ENCODE measurements around the gene AFAP1. TPM values are rescaled to one million over a fixed set of nuclear protein-coding genes. Genes with fewer than 3 reads are reported as not detected.

Gene AFAP1
- total RNA-seq, 1 donor from 2014 or later, result 6.7 TPM

- Mint-ChIP-seq H3K4me1 (peaks cover 43% of the 10 kb centered on the region), H3K36me3 (peaks cover 15% of the 10 kb centered on the region), H3K27ac (peak overlapping the region; percentile 84), H3K4me3 (no peak overlapping the region), H3K27me3 (ENCODE audit: insufficient read depth, low read depth) (peaks cover 2% of the 10 kb centered on the region), H3K9me3 (no peaks in the 10 kb centered on the region)
- Histone ChIP-seq H3F3A (ENCODE audit: low read depth) (no peaks in the 10 kb centered on the region), H3K36me3 (no peaks in the 10 kb centered on the region), H3K9ac (no peak overlapping the region), H3K4me1 (peaks cover 4% of the 10 kb centered on the region), H3K79me2 (ENCODE audit: low read depth) (no peaks in the 10 kb centered on the region), H3K9me3 (ENCODE audit: low read depth) (no peaks in the 10 kb centered on the region), H3K4me3 (no peak overlapping the region), H3K27me3 (no peaks in the 10 kb centered on the region), H2AFZ (replicated peaks) (no peak overlapping the region), H4K20me1 (ENCODE audit: low read depth) (no peaks in the 10 kb centered on the region), H3K27ac (no peak overlapping the region), H3K4me2 (no peak overlapping the region)
- no peak for DNase-seq (ENCODE audit: low spot score)
- TF ChIP-seq EZH2 (IDR thresholded peaks at IDR 0.05) (no peak), CTCF (IDR thresholded peaks at IDR 0.05) (no peak), EZH2phosphoT487 (IDR thresholded peaks at IDR 0.05) (no peak)
Observed at GRCh38 chr4:7769396-7770223, 170.1 kb downstream of the AFAP1 start.

GRCh38 chr4:7768736-7769135 is 170.9 kb downstream of the AFAP1 start:
- Histone ChIP-seq H3K4me2 (no peak overlapping the region), H3K27me3 (no peaks in the 10 kb centered on the region), H3K36me3 (no peaks in the 10 kb centered on the region), H3K27ac (no peak overlapping the region), H3K4me1 (peaks cover 3% of the 10 kb centered on the region), H4K20me1 (ENCODE audit: low read depth) (peaks cover 3% of the 10 kb centered on the region), H3K9ac (no peak overlapping the region), H3K79me2 (ENCODE audit: low read depth) (no peaks in the 10 kb centered on the region), H3K9me3 (ENCODE audit: low read depth) (no peaks in the 10 kb centered on the region), H3F3A (ENCODE audit: low read depth) (no peaks in the 10 kb centered on the region), H3K4me3 (no peak overlapping the region), H2AFZ (replicated peaks) (no peak overlapping the region)
- H3K36me3 Mint-ChIP-seq, result peaks cover 13% of the 10 kb centered on the region
- H3K9me3 Mint-ChIP-seq, result no peaks in the 10 kb centered on the region
- TF ChIP-seq EZH2phosphoT487 (IDR thresholded peaks at IDR 0.05), result no peak
- no peak for TF ChIP-seq EZH2 (IDR thresholded peaks at IDR 0.05)
- TF ChIP-seq CTCF (IDR thresholded peaks at IDR 0.05), result no peak
- H3K27me3 Mint-ChIP-seq (ENCODE audit: insufficient read depth, low read depth), result peaks cover 2% of the 10 kb centered on the region
- peaks cover 40% of the 10 kb centered on the region for H3K4me1 Mint-ChIP-seq
- no peak for DNase-seq (ENCODE audit: low spot score)
- H3K4me3 Mint-ChIP-seq, result no peak overlapping the region
- H3K27ac Mint-ChIP-seq, result no peak overlapping the region

- Histone ChIP-seq H3K9ac (no peak overlapping the region), H4K20me1 (ENCODE audit: low read depth) (peaks cover 4% of the 10 kb centered on the region), H3K4me1 (peaks cover 3% of the 10 kb centered on the region), H3K4me3 (no peak overlapping the region), H3K9me3 (ENCODE audit: low read depth) (no peaks in the 10 kb centered on the region), H3K27me3 (no peaks in the 10 kb centered on the region), H2AFZ (replicated peaks) (no peak overlapping the region), H3K79me2 (ENCODE audit: low read depth) (no peaks in the 10 kb centered on the region), H3K4me2 (no peak overlapping the region), H3F3A (ENCODE audit: low read depth) (no peaks in the 10 kb centered on the region), H3K36me3 (no peaks in the 10 kb centered on the region), H3K27ac (no peak overlapping the region)
- Mint-ChIP-seq H3K27me3 (ENCODE audit: insufficient read depth, low read depth) (peaks cover 4% of the 10 kb centered on the region), H3K4me3 (no peak overlapping the region), H3K4me1 (peaks cover 38% of the 10 kb centered on the region), H3K9me3 (no peaks in the 10 kb centered on the region), H3K36me3 (peaks cover 10% of the 10 kb centered on the region), H3K27ac (no peak overlapping the region)
- TF ChIP-seq EZH2phosphoT487 (IDR thresholded peaks at IDR 0.05), result no peak
- TF ChIP-seq EZH2 (IDR thresholded peaks at IDR 0.05), result no peak
- TF ChIP-seq CTCF (IDR thresholded peaks at IDR 0.05), result no peak
- DNase-seq (ENCODE audit: low spot score), result no peak
Observed at GRCh38 chr4:7767966-7768365, 171.7 kb downstream of the AFAP1 start.

All from neural progenitor cell (in vitro differentiated cells).